Smooth muscle cell (in vitro differentiated cells): Measurements from ENCODE around the gene WDR20. TPM values are rescaled to one million over a fixed set of nuclear protein-coding genes. Genes with fewer than 3 reads are reported as not detected.

ENCODE experiments used
- DNase-seq: peaks from one replicate; lab custom pipeline; 2025; ENCODE audit not compliant: unreplicated experiment; lab: John Stamatoyannopoulos, UW
- H2AFZ ChIP-seq: fragments of 200-600 bp; sonication (generic); 2 replicates; pipeline ENCODE4 v1.6.0; 2016; ENCODE audit warnings: antibody characterized with exemption, low read depth, mild to moderate bottlenecking
- H3F3A ChIP-seq: fragments of 200-600 bp; sonication (generic); 2 replicates; pipeline ENCODE4 v1.6.0; 2017; ENCODE audit warnings: antibody characterized with exemption, low read depth
- H3K27ac ChIP-seq: fragments of 200-600 bp; sonication (generic); 2 replicates; pipeline ENCODE4 v1.5.1; 2016; ENCODE audit warnings: low read depth, mild to moderate bottlenecking
- H3K27me3 ChIP-seq: fragments of 200-600 bp; sonication (generic); 2 replicates; pipeline ENCODE4 v1.6.1; 2016; ENCODE audit warnings: low read depth, mild to moderate bottlenecking
- H3K36me3 ChIP-seq: fragments of 200-600 bp; sonication (generic); 2 replicates; pipeline ENCODE4 v1.5.1; 2016; ENCODE audit warnings: low read depth
- H3K4me1 ChIP-seq: fragments of 200-600 bp; sonication (generic); 2 replicates; pipeline ENCODE4 v1.5.1; 2016; ENCODE audit warnings: low read depth
- H3K4me2 ChIP-seq: fragments of 200-600 bp; sonication (generic); 2 replicates; pipeline ENCODE4 v1.6.0; 2016; ENCODE audit warnings: mild to moderate bottlenecking
- H3K4me3 ChIP-seq: fragments of 200-600 bp; sonication (generic); 2 replicates; pipeline ENCODE4 v1.5.1; 2016; ENCODE audit warnings: mild to moderate bottlenecking
- H3K79me2 ChIP-seq: fragments of 200-600 bp; sonication (generic); 2 replicates; pipeline ENCODE4 v1.6.0; 2016; ENCODE audit warnings: low read depth, mild to moderate bottlenecking
- H3K9ac ChIP-seq: fragments of 200-600 bp; sonication (generic); 2 replicates; pipeline ENCODE4 v1.6.0; 2016; ENCODE audit warnings: low read depth
- H3K9me3 ChIP-seq: fragments of 200-600 bp; sonication (generic); replicated peaks from 2 replicates; pipeline ENCODE4 v1.5.1; 2016; ENCODE audit warnings: low read depth
- H4K20me1 ChIP-seq: fragments of 200-600 bp; sonication (generic); 2 replicates; pipeline ENCODE4 v1.6.0; 2016; ENCODE audit warnings: low read depth
- WGBS: methylation state at CpG from one replicate; pipeline ENCODE4 v1.1.7; 2016; ENCODE audit warnings: low lambda C conversion rate; 5-methylcytosine and 5-hydroxymethylcytosine counted together
- polyA plus RNA-seq: library from polyadenylated mRNA; unstranded; fragments of >200 nt; fragmentation: Nextera tagmentation; extraction: Ambion mirVana; gene quantifications from 2 replicates; pipeline ENCODE4 v1.2.1, GENCODE V29; 2016
- total RNA-seq: library from RNA; depleted of rRNA; stranded (reverse); fragments of >200 nt; gene quantifications from 2 replicates; pipeline ENCODE4 v1.2.3, GENCODE V29; 2014
- TF ChIP-seq, protein P1 (sequence below): fragments of 200-600 bp; sonication (generic); IDR thresholded peaks from 2 replicates; pipeline ENCODE4 v1.5.1; 2017; ENCODE audit warnings: borderline replicate concordance, mild to moderate bottlenecking, antibody characterized with exemption; ENCODE audit not compliant: insufficient read depth, poor library complexity, severe bottlenecking

The WDR20 gene
- total and polyA plus RNA-seq, 2 experiments from 2014 or later, result 12.0 to 19.4 TPM

DNA sequence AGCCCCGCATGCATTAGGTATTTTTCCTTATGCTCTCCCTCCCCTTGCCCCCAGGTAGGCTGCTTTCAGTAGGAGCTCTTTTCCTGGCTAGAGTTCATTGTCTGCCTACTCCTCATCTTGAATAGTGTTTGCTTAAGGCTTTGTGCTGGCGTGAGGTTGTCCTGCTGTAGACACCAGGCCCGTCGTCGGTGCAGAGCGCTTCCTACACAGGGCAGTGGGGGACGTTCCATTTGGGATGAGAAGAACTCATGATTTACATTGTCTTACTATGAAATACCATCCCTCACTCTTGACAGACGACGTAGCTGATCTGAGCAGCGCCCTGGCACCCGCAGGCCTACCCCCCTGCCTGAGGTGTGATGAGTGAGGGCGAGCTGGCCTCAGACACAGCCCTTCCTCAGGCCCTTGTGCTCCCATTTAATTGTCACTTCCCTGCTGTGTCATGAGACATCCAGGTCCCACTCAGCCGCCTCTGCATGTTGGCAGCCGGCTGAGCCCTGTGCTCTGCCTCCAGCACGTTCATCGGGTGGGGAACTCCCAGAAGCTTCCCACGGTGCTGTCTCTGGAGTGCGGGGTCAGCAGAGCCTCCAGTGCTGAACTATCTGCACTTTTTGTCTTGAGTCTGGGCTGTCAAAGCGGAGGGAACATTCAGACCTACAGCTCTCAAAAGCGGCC lies 76.0 kb downstream of the WDR20 start:
- Histone ChIP-seq H4K20me1 (peaks cover 91% of the 10 kb centered on the region), H3K27ac (no peak overlapping the region), H3K4me3 (no peak overlapping the region), H3K9ac (no peak overlapping the region), H3K4me2 (no peak overlapping the region), H2AFZ (no peak overlapping the region), H3K36me3 (no peaks in the 10 kb centered on the region), H3F3A (no peaks in the 10 kb centered on the region), H3K9me3 (no peaks in the 10 kb centered on the region), H3K27me3 (no peaks in the 10 kb centered on the region), H3K4me1 (no peaks in the 10 kb centered on the region), H3K79me2 (no peaks in the 10 kb centered on the region)
- WGBS, result 79% methylated on average over 20 of the region's 20 CpGs
- TF ChIP-seq, protein P1, sequence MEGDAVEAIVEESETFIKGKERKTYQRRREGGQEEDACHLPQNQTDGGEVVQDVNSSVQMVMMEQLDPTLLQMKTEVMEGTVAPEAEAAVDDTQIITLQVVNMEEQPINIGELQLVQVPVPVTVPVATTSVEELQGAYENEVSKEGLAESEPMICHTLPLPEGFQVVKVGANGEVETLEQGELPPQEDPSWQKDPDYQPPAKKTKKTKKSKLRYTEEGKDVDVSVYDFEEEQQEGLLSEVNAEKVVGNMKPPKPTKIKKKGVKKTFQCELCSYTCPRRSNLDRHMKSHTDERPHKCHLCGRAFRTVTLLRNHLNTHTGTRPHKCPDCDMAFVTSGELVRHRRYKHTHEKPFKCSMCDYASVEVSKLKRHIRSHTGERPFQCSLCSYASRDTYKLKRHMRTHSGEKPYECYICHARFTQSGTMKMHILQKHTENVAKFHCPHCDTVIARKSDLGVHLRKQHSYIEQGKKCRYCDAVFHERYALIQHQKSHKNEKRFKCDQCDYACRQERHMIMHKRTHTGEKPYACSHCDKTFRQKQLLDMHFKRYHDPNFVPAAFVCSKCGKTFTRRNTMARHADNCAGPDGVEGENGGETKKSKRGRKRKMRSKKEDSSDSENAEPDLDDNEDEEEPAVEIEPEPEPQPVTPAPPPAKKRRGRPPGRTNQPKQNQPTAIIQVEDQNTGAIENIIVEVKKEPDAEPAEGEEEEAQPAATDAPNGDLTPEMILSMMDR, result no peak
- DNase-seq, result no peak

DNA sequence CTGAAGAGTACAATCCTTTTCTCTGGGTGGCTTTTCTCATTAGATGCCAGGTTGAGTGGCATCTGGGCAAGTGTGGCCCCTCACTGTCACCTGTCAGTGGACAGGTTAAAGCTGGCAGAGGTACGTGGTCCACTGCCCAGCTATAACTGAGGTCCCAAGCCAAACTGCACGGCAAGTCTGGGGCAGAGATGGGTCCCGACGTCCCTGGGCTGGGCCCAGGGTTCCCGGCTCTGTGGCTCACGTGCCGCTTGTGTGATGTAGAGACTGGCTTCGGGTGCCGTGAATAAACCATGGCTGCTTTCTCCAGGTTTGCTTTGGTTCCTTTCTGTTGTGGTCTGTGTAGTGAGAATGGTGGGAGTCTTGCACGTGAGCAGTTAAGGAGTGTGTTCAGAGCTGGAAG lies 77.7 kb downstream of the WDR20 start:
- TF ChIP-seq, protein P1, result no peak
- no peak overlapping the region for H3K9ac ChIP-seq
- WGBS, result 96% methylated on average over 10 of the region's 10 CpGs
- H2AFZ ChIP-seq, result no peak overlapping the region
- H3K4me2 ChIP-seq, result no peak overlapping the region
- no peaks in the 10 kb centered on the region for H3K9me3 ChIP-seq
- no peaks in the 10 kb centered on the region for H3K27me3 ChIP-seq
- H3K27ac ChIP-seq, result no peak overlapping the region
- peaks cover 85% of the 10 kb centered on the region for H4K20me1 ChIP-seq
- no peaks in the 10 kb centered on the region for H3K4me1 ChIP-seq
- H3K36me3 ChIP-seq, result no peaks in the 10 kb centered on the region
- H3F3A ChIP-seq, result no peaks in the 10 kb centered on the region
- no peak for DNase-seq
- no peaks in the 10 kb centered on the region for H3K79me2 ChIP-seq
- H3K4me3 ChIP-seq, result no peak overlapping the region

DNA sequence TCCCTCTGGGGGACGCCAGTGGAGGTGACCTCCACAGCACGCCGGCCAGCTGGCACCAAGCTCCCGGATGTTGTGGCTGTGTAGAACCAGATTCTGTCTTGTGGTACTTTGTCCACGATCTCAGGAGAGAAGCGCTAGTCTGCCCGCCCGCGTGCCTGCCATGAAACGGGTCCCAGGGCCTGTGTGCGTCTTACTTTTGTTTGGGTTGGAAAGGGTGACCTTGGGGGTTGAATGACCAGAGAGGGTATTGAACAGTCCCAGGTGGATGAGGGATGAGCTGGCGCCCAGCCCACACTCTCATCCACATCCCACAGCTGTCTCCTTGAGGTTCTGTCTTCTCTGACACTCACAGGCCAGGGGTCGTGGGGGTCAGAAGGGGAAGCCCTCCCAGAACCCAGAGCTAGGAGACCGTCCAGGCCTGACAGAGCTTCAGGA lies 78.3 kb downstream of the WDR20 start:
- Histone ChIP-seq H3K9ac (no peak overlapping the region), H4K20me1 (peaks cover 81% of the 10 kb centered on the region), H3K9me3 (no peaks in the 10 kb centered on the region), H3K4me2 (no peak overlapping the region), H3K4me1 (no peaks in the 10 kb centered on the region), H3K79me2 (no peaks in the 10 kb centered on the region), H2AFZ (no peak overlapping the region), H3F3A (no peaks in the 10 kb centered on the region), H3K27me3 (no peaks in the 10 kb centered on the region), H3K4me3 (no peak overlapping the region), H3K27ac (no peak overlapping the region), H3K36me3 (no peaks in the 10 kb centered on the region)
- DNase-seq, result no peak
- TF ChIP-seq, protein P1, result no peak
- 97% methylated on average over 14 of the region's 14 CpGs for WGBS

DNA sequence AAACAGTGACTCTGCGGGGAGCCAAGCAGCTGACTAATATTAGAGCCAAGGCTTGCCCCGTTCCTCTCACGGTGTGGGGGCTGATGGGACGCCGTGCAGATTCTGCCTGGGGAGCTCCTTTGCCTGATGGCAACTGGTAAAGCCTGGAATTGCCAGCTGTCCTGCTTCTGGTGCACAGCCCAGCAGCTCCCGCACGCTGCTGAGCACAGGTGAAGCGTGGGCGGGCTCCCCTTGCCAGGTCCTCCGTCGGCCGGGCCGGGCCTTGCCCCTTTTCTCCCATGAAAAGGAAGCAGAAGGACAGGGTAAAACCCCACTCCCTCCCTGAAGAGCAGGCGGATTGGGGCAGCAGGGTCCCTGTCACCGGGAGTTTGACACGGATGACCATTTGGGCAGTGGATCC lies 79.0 kb downstream of the WDR20 start:
- peaks cover 74% of the 10 kb centered on the region for H4K20me1 ChIP-seq
- no peaks in the 10 kb centered on the region for H3F3A ChIP-seq
- TF ChIP-seq, protein P1, result no peak
- no peak overlapping the region for H3K27ac ChIP-seq
- H2AFZ ChIP-seq, result no peak overlapping the region
- no peak for DNase-seq
- no peaks in the 10 kb centered on the region for H3K4me1 ChIP-seq
- 95% methylated on average over 16 of the region's 16 CpGs for WGBS
- no peaks in the 10 kb centered on the region for H3K79me2 ChIP-seq
- H3K4me2 ChIP-seq, result no peak overlapping the region
- H3K36me3 ChIP-seq, result no peaks in the 10 kb centered on the region
- no peaks in the 10 kb centered on the region for H3K27me3 ChIP-seq
- no peaks in the 10 kb centered on the region for H3K9me3 ChIP-seq
- no peak overlapping the region for H3K4me3 ChIP-seq
- H3K9ac ChIP-seq, result no peak overlapping the region
